Gastroesophageal sphincter (tissue), 4 donors: ENCODE measurements around the gene FXR2. TPM values are rescaled to one million over a fixed set of nuclear protein-coding genes. Genes with fewer than 3 reads are reported as not detected.

ENCODE experiments used
- ATAC-seq: fragments of 150-250 bp; one replicate; pipeline ENCODE4 v1.9.1; 2016; ENCODE audit warnings: mild to moderate bottlenecking, moderate library complexity
- H3K27ac ChIP-seq, 4 donors: fragments of 200-600 bp; sonication (generic) in 3 of 4; 1 replicate in 3 of 4; 2 replicates in 1 of 4; pipeline ENCODE4 v1.5.1; 2016 to 2019
- H3K27me3 ChIP-seq: fragments of 200-600 bp; sonication (generic); one replicate; pipeline ENCODE4 v1.5.1; 2019
- H3K36me3 ChIP-seq, 2 donors: fragments of 200-600 bp; sonication (generic); one replicate each; pipeline ENCODE4 v1.5.1; 2019; ENCODE audit warnings: control low read depth in 1 of 2
- H3K4me1 ChIP-seq, 3 donors: fragments of 200-600 bp; sonication (generic); 1 replicate in 2 of 3; 2 replicates in 1 of 3; pipeline ENCODE4 v1.5.1; 2016 to 2019; ENCODE audit warnings: control low read depth in 2 of 3
- H3K4me3 ChIP-seq, 2 donors: fragments of 200-600 bp; sonication (generic); one replicate each; pipeline ENCODE4 v1.5.1; 2019; ENCODE audit warnings: mild to moderate bottlenecking in 1 of 2, moderate library complexity in 1 of 2
- H3K9me3 ChIP-seq, 3 donors: fragments of 200-600 bp; sonication (generic); one replicate each; pipeline ENCODE4 v1.5.1; 2017 to 2019; ENCODE audit warnings: control low read depth in 2 of 3
- EP300 ChIP-seq: sonication (generic); formaldehyde crosslinking; IDR thresholded peaks from one replicate; pipeline ENCODE4 v1.6.1; 2017; ENCODE audit warnings: antibody characterized with exemption, mild to moderate bottlenecking
- POLR2A ChIP-seq, 2 donors: fragments of 450-650 bp; IDR thresholded peaks; one replicate each; pipeline ENCODE4 v1.6.1; 2017; ENCODE audit warnings: antibody characterized with exemption in 2 of 2, mild to moderate bottlenecking in 2 of 2, moderate library complexity in 1 of 2
- POLR2AphosphoS5 ChIP-seq: sonication (generic); formaldehyde crosslinking; IDR thresholded peaks from one replicate; pipeline ENCODE4 v1.6.1; 2017; ENCODE audit warnings: antibody characterized with exemption
- WGBS, 2 donors: methylation state at CpG; one replicate each; pipeline ENCODE4 v1.1.5; 2018; ENCODE audit warnings: low coverage in 1 of 2; 5-methylcytosine and 5-hydroxymethylcytosine counted together
- total RNA-seq, 4 donors: library from RNA; depleted of rRNA; stranded (reverse); fragments of >200 nt; gene quantifications; one replicate each; pipeline ENCODE4 v1.1.0, GENCODE V29; 2016
- TF ChIP-seq, protein P1 (sequence below), 4 experiments: fragments of 200-600 bp in 2 of 4; fragments of 450-650 bp in 2 of 4; sonication (generic) in 1 of 4; IDR thresholded peaks; one replicate each; pipeline ENCODE4 v1.5.1; 2017 to 2019; ENCODE audit warnings: antibody characterized with exemption in 4 of 4, mild to moderate bottlenecking in 2 of 4, moderate library complexity in 2 of 4

Gene FXR2
- total RNA-seq, 4 donors from 2014 or later = 39.3 to 54.6 (median 47.4) TPM

DNA sequence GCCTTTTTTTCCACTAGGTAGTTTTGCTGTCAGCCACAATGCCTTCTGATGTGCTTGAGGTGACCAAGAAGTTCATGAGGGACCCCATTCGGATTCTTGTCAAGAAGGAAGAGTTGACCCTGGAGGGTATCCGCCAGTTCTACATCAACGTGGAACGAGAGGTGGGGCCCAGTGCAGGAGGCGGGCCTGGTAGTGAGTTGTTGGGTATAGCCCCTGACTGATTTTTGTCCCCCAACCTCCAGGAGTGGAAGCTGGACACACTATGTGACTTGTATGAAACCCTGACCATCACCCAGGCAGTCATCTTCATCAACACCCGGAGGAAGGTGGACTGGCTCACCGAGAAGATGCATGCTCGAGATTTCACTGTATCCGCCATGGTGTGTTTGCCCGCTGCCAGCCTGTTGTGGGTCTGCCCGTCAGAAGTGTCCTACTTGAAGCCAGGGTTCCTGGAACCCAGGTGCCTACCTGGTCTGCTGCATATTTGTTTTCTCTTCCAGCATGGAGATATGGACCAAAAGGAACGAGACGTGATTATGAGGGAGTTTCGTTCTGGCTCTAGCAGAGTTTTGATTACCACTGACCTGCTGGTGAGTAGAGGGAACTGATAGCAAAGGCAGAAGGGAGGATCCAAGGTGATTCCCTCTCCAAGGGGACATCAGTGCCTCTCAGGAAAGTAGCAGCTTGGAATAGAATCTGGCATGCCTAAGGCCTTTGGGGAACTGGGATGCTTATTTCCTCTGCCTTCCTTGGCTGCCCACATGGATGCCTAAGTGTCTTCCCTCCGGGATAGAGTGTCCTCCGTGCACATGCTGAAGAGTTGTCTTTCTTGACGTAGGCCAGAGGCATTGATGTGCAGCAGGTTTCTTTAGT lies 37.1 kb downstream of the FXR2 start:
- Histone ChIP-seq H3K27ac (peak overlapping the region in 2 of 4 donors; percentile 20 to 92), H3K36me3 (peaks cover 0 to 54% of the 10 kb centered on the region in 2 donors), H3K9me3 (no peaks in the 10 kb centered on the region), H3K4me1 (peaks cover 0 to 88% (median 33%) of the 10 kb centered on the region in 3 donors), H3K27me3 (no peaks in the 10 kb centered on the region), H3K4me3 (no peak overlapping the region)
- ATAC-seq = no peak
- 64 to 66% methylated on average over 8 to 12 of the region's 17 CpGs for WGBS, 2 donors
- TF ChIP-seq POLR2A (IDR thresholded peaks at IDR 0.05) = no peak
- no peak for TF ChIP-seq POLR2AphosphoS5
- TF ChIP-seq, protein P1, sequence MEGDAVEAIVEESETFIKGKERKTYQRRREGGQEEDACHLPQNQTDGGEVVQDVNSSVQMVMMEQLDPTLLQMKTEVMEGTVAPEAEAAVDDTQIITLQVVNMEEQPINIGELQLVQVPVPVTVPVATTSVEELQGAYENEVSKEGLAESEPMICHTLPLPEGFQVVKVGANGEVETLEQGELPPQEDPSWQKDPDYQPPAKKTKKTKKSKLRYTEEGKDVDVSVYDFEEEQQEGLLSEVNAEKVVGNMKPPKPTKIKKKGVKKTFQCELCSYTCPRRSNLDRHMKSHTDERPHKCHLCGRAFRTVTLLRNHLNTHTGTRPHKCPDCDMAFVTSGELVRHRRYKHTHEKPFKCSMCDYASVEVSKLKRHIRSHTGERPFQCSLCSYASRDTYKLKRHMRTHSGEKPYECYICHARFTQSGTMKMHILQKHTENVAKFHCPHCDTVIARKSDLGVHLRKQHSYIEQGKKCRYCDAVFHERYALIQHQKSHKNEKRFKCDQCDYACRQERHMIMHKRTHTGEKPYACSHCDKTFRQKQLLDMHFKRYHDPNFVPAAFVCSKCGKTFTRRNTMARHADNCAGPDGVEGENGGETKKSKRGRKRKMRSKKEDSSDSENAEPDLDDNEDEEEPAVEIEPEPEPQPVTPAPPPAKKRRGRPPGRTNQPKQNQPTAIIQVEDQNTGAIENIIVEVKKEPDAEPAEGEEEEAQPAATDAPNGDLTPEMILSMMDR (IDR thresholded peaks at IDR 0.05) = no peak
- TF ChIP-seq EP300 = no peak

DNA sequence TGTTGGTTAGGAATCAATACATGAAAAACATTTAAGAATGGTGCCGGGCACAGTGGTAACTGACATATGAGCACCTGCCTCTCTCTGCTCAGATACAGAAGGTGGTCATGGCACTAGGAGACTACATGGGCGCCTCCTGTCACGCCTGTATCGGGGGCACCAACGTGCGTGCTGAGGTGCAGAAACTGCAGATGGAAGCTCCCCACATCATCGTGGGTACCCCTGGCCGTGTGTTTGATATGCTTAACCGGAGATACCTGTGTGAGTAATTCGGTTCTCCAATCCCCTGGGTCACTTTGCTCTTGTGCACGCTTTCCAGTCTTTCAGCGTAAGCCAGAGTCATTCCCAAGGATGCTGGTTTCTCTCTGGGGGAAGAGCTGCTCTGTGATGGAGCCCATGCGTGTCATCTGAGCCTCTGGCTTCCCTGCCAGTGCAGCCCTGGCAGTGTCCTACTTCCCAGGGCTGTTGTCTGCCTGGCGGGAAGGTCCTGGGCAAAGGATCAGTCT lies 38.2 kb downstream of the FXR2 start:
- H3K9me3 ChIP-seq = no peaks in the 10 kb centered on the region
- 76 to 85% methylated on average over 3 to 8 of the region's 14 CpGs for WGBS, 2 donors
- no peak overlapping the region for H3K4me3 ChIP-seq
- no peaks in the 10 kb centered on the region for H3K27me3 ChIP-seq
- no peak overlapping the region for H3K27ac ChIP-seq
- ATAC-seq = no peak
- H3K36me3 ChIP-seq = peaks cover 0 to 55% of the 10 kb centered on the region in 2 donors
- TF ChIP-seq POLR2AphosphoS5 (peak; percentile 2), POLR2A (IDR thresholded peaks at IDR 0.05) (no peak)
- peaks cover 0 to 81% (median 27%) of the 10 kb centered on the region in 3 donors for H3K4me1 ChIP-seq

DNA sequence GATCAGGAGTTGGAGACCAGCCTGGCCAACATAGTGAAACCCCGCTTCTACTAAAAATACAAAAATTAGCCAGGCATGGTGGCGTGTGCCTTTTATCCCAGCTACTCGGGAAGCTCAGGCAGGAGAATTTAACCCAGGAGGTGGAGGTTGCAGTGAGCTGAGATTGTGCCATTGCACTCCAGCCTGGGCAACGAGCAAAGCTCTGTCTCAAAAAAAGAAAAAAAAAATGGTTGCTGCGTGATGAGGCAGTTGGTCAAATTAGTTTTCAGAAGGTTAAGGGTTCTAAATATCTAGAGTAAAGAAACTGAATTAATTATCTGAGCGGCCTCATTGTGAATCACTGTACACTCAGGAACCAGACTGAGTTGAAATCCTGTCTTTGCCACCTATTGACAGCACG lies 38.7 kb downstream of the FXR2 start:
- 61 to 92% methylated on average over 2 to 4 of the region's 7 CpGs for WGBS, 2 donors
- TF ChIP-seq POLR2A (IDR thresholded peaks at IDR 0.05) (no peak), POLR2AphosphoS5 (no peak), EP300 (no peak)
- TF ChIP-seq, protein P1 (IDR thresholded peaks at IDR 0.05) = no peak
- Histone ChIP-seq H3K4me1 (peaks cover 0 to 76% (median 27%) of the 10 kb centered on the region in 3 donors), H3K4me3 (no peak overlapping the region), H3K9me3 (no peaks in the 10 kb centered on the region), H3K36me3 (peaks cover 0 to 60% of the 10 kb centered on the region in 2 donors), H3K27me3 (no peaks in the 10 kb centered on the region), H3K27ac (peak overlapping the region in 2 of 4 donors; percentile 98 to 100)
- ATAC-seq = no peak

DNA sequence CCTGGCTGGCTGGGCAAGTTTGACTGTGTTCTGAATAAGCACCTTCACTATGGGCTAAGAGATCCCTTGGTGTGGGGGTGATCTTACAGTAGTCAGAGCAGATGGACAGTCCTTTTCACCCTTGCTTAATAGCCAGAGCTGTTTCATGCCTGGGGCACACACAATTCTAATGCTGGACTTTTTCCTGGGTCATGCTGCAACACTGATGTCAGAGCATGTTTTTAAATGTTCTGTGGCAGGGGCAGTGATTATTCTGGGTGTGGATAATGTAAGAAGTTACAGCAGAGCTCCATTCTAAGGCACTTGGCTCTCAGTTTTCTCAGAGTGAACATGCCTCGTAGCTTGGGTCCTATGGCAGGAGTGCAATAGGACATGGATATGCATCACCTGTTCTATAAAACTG lies 39.2 kb downstream of the FXR2 start:
- peaks cover 0 to 71% (median 23%) of the 10 kb centered on the region in 3 donors for H3K4me1 ChIP-seq
- ATAC-seq = no peak
- H3K4me3 ChIP-seq = no peak overlapping the region
- WGBS, 2 donors = no CpG with 5 or more reads among the region's 1 CpG
- H3K36me3 ChIP-seq = peaks cover 0 to 65% of the 10 kb centered on the region in 2 donors
- H3K27ac ChIP-seq = peak overlapping the region in 3 of 4 donors; percentile 98 to 100 (median 100)
- no peaks in the 10 kb centered on the region for H3K27me3 ChIP-seq
- no peak for TF ChIP-seq EP300
- no peak for TF ChIP-seq POLR2A (IDR thresholded peaks at IDR 0.05)
- TF ChIP-seq, protein P1 (IDR thresholded peaks at IDR 0.05) = no peak
- no peak for TF ChIP-seq POLR2AphosphoS5
- H3K9me3 ChIP-seq = no peaks in the 10 kb centered on the region

DNA sequence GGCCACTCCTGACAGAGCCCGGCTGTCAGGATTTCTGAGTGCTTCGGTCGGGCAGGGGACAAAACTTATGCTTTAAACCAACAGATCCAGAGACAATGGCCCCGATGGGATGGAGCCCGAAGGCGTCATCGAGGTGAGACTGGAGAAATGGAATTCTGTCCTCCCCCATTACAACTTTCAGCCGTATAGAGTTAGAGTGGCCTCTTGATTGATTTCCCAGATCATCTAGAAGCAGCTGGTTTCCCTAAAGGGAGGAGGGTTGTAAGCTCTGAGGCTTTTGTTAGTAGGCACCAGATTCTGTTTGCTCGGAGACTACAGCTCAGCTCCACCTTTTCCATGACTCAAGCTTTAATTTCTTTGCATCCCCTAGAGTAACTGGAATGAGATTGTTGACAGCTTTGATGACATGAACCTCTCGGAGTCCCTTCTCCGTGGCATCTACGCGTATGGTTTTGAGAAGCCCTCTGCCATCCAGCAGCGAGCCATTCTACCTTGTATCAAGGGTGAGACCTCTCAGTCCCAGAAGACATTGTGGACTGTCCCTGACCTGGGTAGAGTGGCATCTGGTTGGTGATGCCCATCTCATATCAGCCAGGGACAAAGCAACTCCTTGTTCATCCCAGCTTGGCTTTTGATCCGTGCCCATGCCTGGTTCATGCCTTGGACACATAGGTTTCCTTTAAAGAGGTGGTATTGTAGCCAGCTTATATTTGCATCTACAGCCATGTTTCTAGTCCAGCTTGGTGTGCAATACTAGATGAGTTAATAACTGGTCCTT lies 40.3 kb downstream of the FXR2 start:
- WGBS, 2 donors = 9 to 24% methylated on average over 5 to 9 of the region's 15 CpGs
- TF ChIP-seq, protein P1 (IDR thresholded peaks at IDR 0.05) = no peak
- peak; percentile 1 for TF ChIP-seq POLR2AphosphoS5
- no peak for TF ChIP-seq POLR2A (IDR thresholded peaks at IDR 0.05)
- no peak for TF ChIP-seq EP300
- Histone ChIP-seq H3K4me3 (peak overlapping the region; percentile 49 to 95), H3K4me1 (peaks cover 0 to 60% (median 20%) of the 10 kb centered on the region in 3 donors), H3K9me3 (no peaks in the 10 kb centered on the region), H3K27ac (peak overlapping the region; percentile 34 to 100 (median 99)), H3K36me3 (peaks cover 0 to 76% of the 10 kb centered on the region in 2 donors), H3K27me3 (no peaks in the 10 kb centered on the region)
- no peak for ATAC-seq
